Large intestine (tissue), 3 donors: ENCODE results near the gene KRTAP24-1. TPM values are rescaled to one million over a fixed set of nuclear protein-coding genes. Genes with fewer than 3 reads are reported as not detected.

Experiments used
- DNase-seq, 2 donors: peaks; one replicate each; pipeline versions ENCODE4 v3.0.0 to v3.0.0-alpha.2; 2013
- H3K27ac ChIP-seq: one replicate; pipeline ENCODE4 v1.5.1; 2013; ENCODE audit warnings: low read length
- H3K27me3 ChIP-seq: 2 replicates; pipeline ENCODE4 v1.6.1; 2013; ENCODE audit warnings: low read length; ENCODE audit not compliant: control insufficient read depth, insufficient read depth
- H3K36me3 ChIP-seq: 2 replicates; pipeline ENCODE4 v1.6.1; 2013; ENCODE audit warnings: low read length; ENCODE audit not compliant: control insufficient read depth, insufficient read depth
- H3K4me1 ChIP-seq: one replicate; pipeline ENCODE4 v1.6.1; 2013; ENCODE audit warnings: low read length; ENCODE audit not compliant: control insufficient read depth, insufficient read depth
- H3K4me3 ChIP-seq: one replicate; pipeline ENCODE4 v1.5.1; 2013; ENCODE audit warnings: low read length
- H3K9me3 ChIP-seq: one replicate; pipeline ENCODE4 v1.6.1; 2013; ENCODE audit warnings: mild to moderate bottlenecking, low read depth, low read length, moderate library complexity; ENCODE audit not compliant: control insufficient read depth
- WGBS: methylation state at CpG from one replicate; pipeline ENCODE4 v1.1.5; 2013; ENCODE audit warnings: low lambda C conversion rate; ENCODE audit not compliant: insufficient coverage; 5-methylcytosine and 5-hydroxymethylcytosine counted together
- polyA plus RNA-seq: library from polyadenylated mRNA; unstranded; fragments of 120-200 nt; gene quantifications from one replicate; pipeline ENCODE4 v1.2.1, GENCODE V29; 2013

KRTAP24-1 gene
- polyA plus RNA-seq, 1 donor: not detected

GRCh38 chr21:30238168-30238567, 44.6 kb downstream of the KRTAP24-1 start:
- H3K27me3 ChIP-seq: no peaks in the 10 kb centered on the region
- 100% methylated on average over 1 of the region's 1 CpG for WGBS
- H3K9me3 ChIP-seq: no peaks in the 10 kb centered on the region
- H3K36me3 ChIP-seq: no peaks in the 10 kb centered on the region
- no peak overlapping the region for H3K27ac ChIP-seq
- no peak for DNase-seq
- H3K4me1 ChIP-seq: peaks cover 2% of the 10 kb centered on the region
- no peak overlapping the region for H3K4me3 ChIP-seq

- no peaks in the 10 kb centered on the region for H3K36me3 ChIP-seq
- H3K9me3 ChIP-seq: no peaks in the 10 kb centered on the region
- H3K27ac ChIP-seq: no peak overlapping the region
- peaks cover 2% of the 10 kb centered on the region for H3K4me1 ChIP-seq
- no peak overlapping the region for H3K4me3 ChIP-seq
- no CpG with 5 or more reads among the region's 2 CpGs for WGBS
- DNase-seq: no peak
- no peaks in the 10 kb centered on the region for H3K27me3 ChIP-seq
These were observed 48.1 kb downstream of the KRTAP24-1 start for GRCh38 chr21:30234643-30235042.

GRCh38 chr21:30234050-30234449, 48.7 kb downstream of the KRTAP24-1 start:
- H3K9me3 ChIP-seq: no peaks in the 10 kb centered on the region
- no peaks in the 10 kb centered on the region for H3K27me3 ChIP-seq
- WGBS: no CpG with 5 or more reads among the region's 3 CpGs
- H3K4me3 ChIP-seq: no peak overlapping the region
- no peaks in the 10 kb centered on the region for H3K36me3 ChIP-seq
- H3K27ac ChIP-seq: no peak overlapping the region
- no peak for DNase-seq
- H3K4me1 ChIP-seq: peaks cover 2% of the 10 kb centered on the region

GRCh38 chr21:30233228-30234020, 49.3 kb downstream of the KRTAP24-1 start:
- peaks cover 2% of the 10 kb centered on the region for H3K4me1 ChIP-seq
- WGBS: 100% methylated on average over 1 of the region's 2 CpGs
- no peak for DNase-seq
- no peak overlapping the region for H3K27ac ChIP-seq
- H3K9me3 ChIP-seq: no peaks in the 10 kb centered on the region
- no peaks in the 10 kb centered on the region for H3K27me3 ChIP-seq
- H3K36me3 ChIP-seq: no peaks in the 10 kb centered on the region
- H3K4me3 ChIP-seq: no peak overlapping the region

- Histone ChIP-seq H3K4me3 (no peak overlapping the region), H3K4me1 (peaks cover 4% of the 10 kb centered on the region), H3K9me3 (no peaks in the 10 kb centered on the region), H3K27ac (no peak overlapping the region), H3K36me3 (no peaks in the 10 kb centered on the region), H3K27me3 (no peaks in the 10 kb centered on the region)
- 100% methylated on average over 1 of the region's 1 CpG for WGBS
- DNase-seq: no peak
These were observed 50.7 kb downstream of the KRTAP24-1 start for GRCh38 chr21:30232011-30232410.

Other genes starting within 250 kb of the KRTAP24-1 start
- gene CLDN17, start 116.1 kb downstream of the KRTAP24-1 start, polyA plus RNA-seq: not detected
- not detected for gene CLDN8, start 66.9 kb downstream of the KRTAP24-1 start, polyA plus RNA-seq
- gene KRTAP25-1, start 6.6 kb upstream of the KRTAP24-1 start, polyA plus RNA-seq: not detected
- gene KRTAP26-1, start 37.4 kb upstream of the KRTAP24-1 start, polyA plus RNA-seq: not detected
- not detected for gene KRTAP27-1, start 54.7 kb upstream of the KRTAP24-1 start, polyA plus RNA-seq
- gene KRTAP23-1, start 65.7 kb upstream of the KRTAP24-1 start, polyA plus RNA-seq: not detected
- gene KRTAP13-2, start 89.3 kb upstream of the KRTAP24-1 start, polyA plus RNA-seq: not detected
- not detected for gene KRTAP13-1, start 113.1 kb upstream of the KRTAP24-1 start, polyA plus RNA-seq
- not detected for gene KRTAP13-3, start 143.0 kb upstream of the KRTAP24-1 start, polyA plus RNA-seq
- not detected for gene KRTAP13-4, start 147.3 kb upstream of the KRTAP24-1 start, polyA plus RNA-seq
- not detected for gene KRTAP15-1, start 157.3 kb upstream of the KRTAP24-1 start, polyA plus RNA-seq
- gene KRTAP19-1, start 197.4 kb upstream of the KRTAP24-1 start, polyA plus RNA-seq: not detected
- gene KRTAP19-2, start 204.5 kb upstream of the KRTAP24-1 start, polyA plus RNA-seq: not detected
- not detected for gene KRTAP19-3, start 209.1 kb upstream of the KRTAP24-1 start, polyA plus RNA-seq
- gene KRTAP19-4, start 214.2 kb upstream of the KRTAP24-1 start, polyA plus RNA-seq: not detected
- gene KRTAP19-5, start 219.2 kb upstream of the KRTAP24-1 start, polyA plus RNA-seq: not detected